Endothelial cell of umbilical vein (primary cell): ENCODE data around the gene SETD1A.

Source experiments
- CTCF ChIP-seq, 2 donors: IDR thresholded peaks; 1 replicate in 1 of 2; 2 replicates in 1 of 2; pipeline ENCODE4 v1.5.1; 2011; ENCODE audit warnings: low read length in 2 of 2, mild to moderate bottlenecking in 2 of 2, moderate library complexity in 2 of 2, control low read depth in 1 of 2, inconsistent platforms in 1 of 2, low read depth in 1 of 2; ENCODE audit not compliant: insufficient read depth in 1 of 2; ENCODE audit errors: extremely low read depth in 1 of 2
- EZH2 ChIP-seq: IDR thresholded peaks from 2 replicates; pipeline ENCODE4 v1.6.1; 2012; ENCODE audit warnings: borderline replicate concordance, low read depth, mild to moderate bottlenecking, moderate library complexity, low read length, inconsistent platforms; ENCODE audit not compliant: severe bottlenecking
- FOS ChIP-seq: IDR thresholded peaks from 2 replicates; pipeline ENCODE4 v1.6.1; 2011; ENCODE audit warnings: mild to moderate bottlenecking, low read length, moderate library complexity, borderline replicate concordance; ENCODE audit not compliant: insufficient read depth
- GATA2 ChIP-seq: IDR thresholded peaks from 2 replicates; pipeline ENCODE4 v1.7.0; 2011; ENCODE audit warnings: low read depth, mild to moderate bottlenecking, moderate library complexity, mixed read lengths, low read length; ENCODE audit not compliant: insufficient read length, insufficient read depth
- JUN ChIP-seq: IDR thresholded peaks from 2 replicates; pipeline ENCODE4 v1.6.1; 2011; ENCODE audit warnings: borderline replicate concordance, low read depth; ENCODE audit not compliant: insufficient read length, insufficient read depth
- MYC ChIP-seq: IDR thresholded peaks from one replicate; pipeline ENCODE4 v1.6.1; 2011; ENCODE audit warnings: mild to moderate bottlenecking, low read depth, low read length
- POLR2A ChIP-seq: IDR thresholded peaks from 2 replicates; pipeline ENCODE4 v1.6.1; 2012; ENCODE audit warnings: low read depth, mild to moderate bottlenecking, control low read depth, low read length
- POLR2AphosphoS5 ChIP-seq: IDR thresholded peaks from 2 replicates; pipeline ENCODE4 v1.6.1; 2012; ENCODE audit warnings: low read depth, mild to moderate bottlenecking, control low read depth, low read length, moderate library complexity; ENCODE audit not compliant: insufficient read depth
- TF ChIP-seq, protein P1 (sequence below): IDR thresholded peaks from 2 replicates; pipeline ENCODE4 v1.6.1; 2011; ENCODE audit not compliant: insufficient read depth, insufficient read length

GRCh38 chr16:30957456-30958174, at the start of gene SETD1A:
- TF ChIP-seq CTCF (IDR thresholded peaks at IDR 0.05; ENCODE audit: extremely low read depth in 1 of 2, insufficient read depth in 1 of 2, low read depth in 1 of 2, low read length in 2 of 2) (no peak), JUN (no peak), POLR2A (no peak), EZH2 (no peak), GATA2 (no peak), POLR2AphosphoS5 (no peak), MYC (peak; percentile 15), FOS (no peak)
- TF ChIP-seq, protein P1, sequence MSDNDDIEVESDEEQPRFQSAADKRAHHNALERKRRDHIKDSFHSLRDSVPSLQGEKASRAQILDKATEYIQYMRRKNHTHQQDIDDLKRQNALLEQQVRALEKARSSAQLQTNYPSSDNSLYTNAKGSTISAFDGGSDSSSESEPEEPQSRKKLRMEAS, result peak; percentile 6
